Trophoblast cell (in vitro differentiated cells and primary cell): Measurements from ENCODE around the gene DIAPH1.

Experiments used
- DNase-seq, 2 donors: peaks; one replicate each; pipeline ENCODE4 v3.0.0-alpha.2; 2016
- H2AFZ ChIP-seq: 2 replicates; pipeline ENCODE4 v1.6.1; 2013; ENCODE audit warnings: low read length, moderate library complexity, mild to moderate bottlenecking; ENCODE audit not compliant: insufficient read depth, poor library complexity
- H2AK5ac ChIP-seq: 2 replicates; pipeline ENCODE4 v1.6.1; 2013; ENCODE audit warnings: mild to moderate bottlenecking, low read length
- H2BK120ac ChIP-seq: 2 replicates; pipeline ENCODE4 v1.6.1; 2013; ENCODE audit warnings: low read length, mild to moderate bottlenecking, moderate library complexity; ENCODE audit not compliant: insufficient read depth, poor library complexity
- H2BK12ac ChIP-seq: 2 replicates; pipeline ENCODE4 v1.6.1; 2013; ENCODE audit warnings: mild to moderate bottlenecking, low read length, moderate library complexity
- H2BK5ac ChIP-seq: 2 replicates; pipeline ENCODE4 v1.6.1; 2013; ENCODE audit warnings: low read length, low read depth, moderate library complexity, mild to moderate bottlenecking; ENCODE audit not compliant: poor library complexity
- H3K14ac ChIP-seq: 2 replicates; pipeline ENCODE4 v1.6.1; 2013; ENCODE audit warnings: mild to moderate bottlenecking, low read length
- H3K18ac ChIP-seq: 2 replicates; pipeline ENCODE4 v1.6.1; 2013; ENCODE audit warnings: mild to moderate bottlenecking, low read length
- H3K23ac ChIP-seq: 2 replicates; pipeline ENCODE4 v1.6.1; 2013; ENCODE audit warnings: low read length
- H3K27ac ChIP-seq: 2 replicates; pipeline ENCODE4 v1.5.1; 2013; ENCODE audit warnings: low read depth, mild to moderate bottlenecking, inconsistent platforms, low read length, moderate library complexity
- H3K27me3 ChIP-seq: 2 replicates; pipeline ENCODE4 v1.6.1; 2013; ENCODE audit warnings: inconsistent platforms, mild to moderate bottlenecking, low read length, moderate library complexity; ENCODE audit not compliant: insufficient read depth
- H3K36me3 ChIP-seq, 2 experiments: 1 replicate in 1 of 2; 2 replicates in 1 of 2; pipeline ENCODE4 v1.6.1; 2013; ENCODE audit warnings: low read length in 2 of 2, mild to moderate bottlenecking in 2 of 2, moderate library complexity in 1 of 2; ENCODE audit not compliant: insufficient read depth in 2 of 2, control insufficient read depth in 1 of 2
- H3K4ac ChIP-seq: 2 replicates; pipeline ENCODE4 v1.6.1; 2013; ENCODE audit warnings: low read depth, mild to moderate bottlenecking, low read length, moderate library complexity
- H3K4me1 ChIP-seq, 2 experiments: 1 replicate in 1 of 2; 2 replicates in 1 of 2; pipeline ENCODE4 v1.6.1; 2013; ENCODE audit warnings: low read length in 2 of 2, mild to moderate bottlenecking in 2 of 2, moderate library complexity in 1 of 2; ENCODE audit not compliant: insufficient read depth in 2 of 2, control insufficient read depth in 1 of 2
- H3K4me2 ChIP-seq: 2 replicates; pipeline ENCODE4 v1.6.1; 2013; ENCODE audit warnings: inconsistent platforms, mild to moderate bottlenecking, low read length, moderate library complexity
- H3K4me3 ChIP-seq: 2 replicates; pipeline ENCODE4 v1.5.1; 2013; ENCODE audit warnings: mild to moderate bottlenecking, low read depth, low read length, inconsistent platforms
- H3K79me1 ChIP-seq: one replicate; pipeline ENCODE4 v1.6.1; 2013; ENCODE audit warnings: low read length
- H3K79me2 ChIP-seq: 2 replicates; pipeline ENCODE4 v1.6.1; 2013; ENCODE audit warnings: low read length, mild to moderate bottlenecking; ENCODE audit not compliant: control insufficient read depth, insufficient read depth, poor library complexity
- H3K9ac ChIP-seq: 2 replicates; pipeline ENCODE4 v1.6.1; 2013; ENCODE audit warnings: mild to moderate bottlenecking, low read length
- H3K9me3 ChIP-seq: 2 replicates; pipeline ENCODE4 v1.6.1; 2013; ENCODE audit warnings: low read depth, mild to moderate bottlenecking, control low read depth, inconsistent platforms, low read length; ENCODE audit not compliant: insufficient read depth
- H4K12ac ChIP-seq: 2 replicates; pipeline ENCODE4 v1.6.1; 2013; ENCODE audit warnings: low read depth, mild to moderate bottlenecking, low read length, moderate library complexity
- H4K8ac ChIP-seq: 2 replicates; pipeline ENCODE4 v1.6.1; 2013; ENCODE audit warnings: low read depth, mild to moderate bottlenecking, low read length, moderate library complexity
- H4K91ac ChIP-seq: one replicate; pipeline ENCODE4 v1.6.1; 2013; ENCODE audit warnings: low read depth, mild to moderate bottlenecking, low read length, moderate library complexity
- WGBS: extraction: QIAGEN DNeasy Blood & Tissue Kit; methylation state at CpG from one replicate; pipeline ENCODE4 v1.1.7; 2013; ENCODE audit warnings: missing lambda C conversion rate; ENCODE audit not compliant: insufficient read length, insufficient coverage; ENCODE audit errors: extremely low coverage; 5-methylcytosine and 5-hydroxymethylcytosine counted together

The DIAPH1 gene

DNA sequence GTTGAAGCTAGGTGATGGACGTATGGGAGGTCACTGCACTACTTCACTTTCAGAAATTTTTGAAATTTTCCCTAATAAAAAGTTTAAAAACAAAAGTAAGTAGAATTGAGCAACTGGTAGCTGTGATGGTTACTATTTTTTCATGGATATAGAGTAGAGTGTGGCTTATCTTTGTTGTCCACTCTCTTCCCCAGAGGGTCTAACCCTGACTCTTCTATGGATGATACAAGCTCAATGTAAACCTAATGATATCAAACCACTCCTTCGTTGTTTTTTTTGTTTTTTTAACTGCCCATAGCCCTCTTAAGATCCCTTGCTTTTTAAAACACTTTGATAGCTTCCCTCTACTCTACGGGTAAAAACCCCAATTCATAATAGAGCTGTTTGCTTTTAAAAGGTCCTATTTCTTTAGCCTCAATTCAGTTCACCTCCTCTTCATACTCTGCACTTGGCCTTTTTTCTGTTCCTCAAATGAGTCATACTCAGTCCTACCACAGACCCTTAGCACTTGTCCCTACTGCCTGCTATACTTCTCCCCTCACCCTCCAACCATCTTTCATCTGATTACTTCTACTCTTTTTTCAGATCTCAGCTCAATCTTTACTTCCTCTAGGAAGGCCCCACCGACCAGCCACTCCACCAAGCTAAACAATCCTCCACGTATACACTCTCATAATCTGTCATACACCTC lies 15.2 kb upstream of the DIAPH1 start:
- H3K14ac ChIP-seq = no peak overlapping the region
- no peaks in the 10 kb centered on the region for H3K9me3 ChIP-seq
- H3K27me3 ChIP-seq = no peaks in the 10 kb centered on the region
- H2BK5ac ChIP-seq = no peak overlapping the region
- H2AFZ ChIP-seq = no peak overlapping the region
- no peak overlapping the region for H3K4me3 ChIP-seq
- no peak overlapping the region for H3K4me2 ChIP-seq
- no peak overlapping the region for H3K27ac ChIP-seq
- peaks cover 6 to 15% of the 10 kb centered on the region in 2 experiments for H3K4me1 ChIP-seq
- H4K91ac ChIP-seq = no peak overlapping the region
- no peak overlapping the region for H3K23ac ChIP-seq
- no peak overlapping the region for H2BK12ac ChIP-seq
- no peak overlapping the region for H4K12ac ChIP-seq
- H3K4ac ChIP-seq = no peak overlapping the region
- H3K79me1 ChIP-seq = peaks cover 7% of the 10 kb centered on the region
- H2AK5ac ChIP-seq = no peak overlapping the region
- H3K18ac ChIP-seq = no peak overlapping the region
- H3K36me3 ChIP-seq = peaks cover 13 to 16% of the 10 kb centered on the region in 2 experiments
- H3K9ac ChIP-seq = no peak overlapping the region
- H2BK120ac ChIP-seq = no peak overlapping the region
- H4K8ac ChIP-seq = no peak overlapping the region
- WGBS = no CpG with 5 or more reads among the region's 5 CpGs
- peaks cover 6% of the 10 kb centered on the region for H3K79me2 ChIP-seq
- DNase-seq = no peak

DNA sequence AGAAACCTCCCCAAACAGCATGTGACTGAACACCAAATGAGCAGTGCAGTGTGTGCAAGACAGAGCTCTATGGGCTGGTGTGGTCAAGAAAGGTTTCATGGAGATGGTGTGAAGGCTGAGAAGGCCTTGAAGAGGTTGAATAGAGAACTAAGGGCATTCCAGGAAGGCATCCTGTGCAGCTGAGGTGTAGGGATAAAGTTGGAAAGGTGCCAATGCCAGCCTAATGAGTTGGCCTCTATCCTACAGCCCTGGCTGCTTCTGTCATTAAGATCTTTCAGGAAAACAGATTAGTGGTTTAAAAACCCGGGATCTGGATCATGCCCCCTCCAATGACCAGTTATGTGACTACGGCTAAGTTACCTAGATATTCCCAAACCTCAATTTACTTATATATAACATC lies 13.8 kb upstream of the DIAPH1 start:
- peaks cover 7% of the 10 kb centered on the region for H3K79me1 ChIP-seq
- H3K4ac ChIP-seq = no peak overlapping the region
- no peak overlapping the region for H2AFZ ChIP-seq
- H3K27ac ChIP-seq = no peak overlapping the region
- H2BK5ac ChIP-seq = no peak overlapping the region
- H3K4me3 ChIP-seq = no peak overlapping the region
- no peak overlapping the region for H3K23ac ChIP-seq
- H3K9me3 ChIP-seq = no peaks in the 10 kb centered on the region
- no peak overlapping the region for H3K18ac ChIP-seq
- H4K8ac ChIP-seq = no peak overlapping the region
- H4K91ac ChIP-seq = no peak overlapping the region
- no peaks in the 10 kb centered on the region for H3K27me3 ChIP-seq
- peaks cover 21 to 29% of the 10 kb centered on the region in 2 experiments for H3K36me3 ChIP-seq
- no CpG with 5 or more reads among the region's 2 CpGs for WGBS
- H3K9ac ChIP-seq = no peak overlapping the region
- no peak overlapping the region for H3K4me2 ChIP-seq
- H3K14ac ChIP-seq = no peak overlapping the region
- no peak overlapping the region for H2BK12ac ChIP-seq
- DNase-seq = no peak
- H4K12ac ChIP-seq = no peak overlapping the region
- peaks cover 6% of the 10 kb centered on the region for H3K79me2 ChIP-seq
- peaks cover 2 to 8% of the 10 kb centered on the region in 2 experiments for H3K4me1 ChIP-seq
- H2BK120ac ChIP-seq = no peak overlapping the region
- H2AK5ac ChIP-seq = no peak overlapping the region

DNA sequence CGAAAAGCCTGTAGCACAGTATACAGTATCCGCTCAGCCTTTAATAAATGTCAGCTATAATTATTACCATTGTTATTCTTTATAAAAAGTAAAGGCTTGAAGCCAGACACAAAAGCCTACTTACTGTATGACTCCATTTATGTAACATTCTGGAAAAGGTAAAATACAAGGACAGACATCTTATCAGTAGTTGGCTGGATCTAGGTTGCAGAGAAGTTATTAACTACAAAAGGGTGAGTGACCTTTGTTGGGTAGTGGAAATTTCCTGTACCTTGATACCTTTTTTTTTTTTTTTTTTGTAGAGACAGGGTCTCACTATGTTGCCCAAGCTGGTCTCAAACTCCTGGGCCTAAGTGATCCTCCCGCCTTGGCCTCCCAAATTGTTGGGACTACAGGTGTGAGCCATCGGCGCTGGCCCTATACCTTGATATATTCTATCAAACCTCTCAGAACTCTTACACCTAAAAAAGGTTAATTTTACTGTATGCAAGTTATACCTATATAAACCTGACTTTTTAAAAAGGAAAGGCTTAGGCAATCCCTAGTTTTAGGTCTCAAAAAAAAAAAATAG lies 11.9 kb upstream of the DIAPH1 start:
- Histone ChIP-seq H2BK120ac (no peak overlapping the region), H2BK5ac (no peak overlapping the region), H4K91ac (no peak overlapping the region), H3K4me3 (no peak overlapping the region), H4K8ac (no peak overlapping the region), H3K36me3 (peaks cover 31 to 39% of the 10 kb centered on the region in 2 experiments), H3K9ac (no peak overlapping the region), H3K4me1 (no peaks in the 10 kb centered on the region), H3K79me2 (no peaks in the 10 kb centered on the region), H3K79me1 (no peaks in the 10 kb centered on the region), H3K27ac (no peak overlapping the region), H3K23ac (no peak overlapping the region), H2BK12ac (no peak overlapping the region), H3K9me3 (no peaks in the 10 kb centered on the region), H4K12ac (no peak overlapping the region), H3K4me2 (no peak overlapping the region), H3K14ac (no peak overlapping the region), H2AFZ (no peak overlapping the region), H3K4ac (no peak overlapping the region), H3K18ac (no peak overlapping the region), H2AK5ac (no peak overlapping the region), H3K27me3 (no peaks in the 10 kb centered on the region)
- no CpG with 5 or more reads among the region's 5 CpGs for WGBS
- DNase-seq = no peak

DNA sequence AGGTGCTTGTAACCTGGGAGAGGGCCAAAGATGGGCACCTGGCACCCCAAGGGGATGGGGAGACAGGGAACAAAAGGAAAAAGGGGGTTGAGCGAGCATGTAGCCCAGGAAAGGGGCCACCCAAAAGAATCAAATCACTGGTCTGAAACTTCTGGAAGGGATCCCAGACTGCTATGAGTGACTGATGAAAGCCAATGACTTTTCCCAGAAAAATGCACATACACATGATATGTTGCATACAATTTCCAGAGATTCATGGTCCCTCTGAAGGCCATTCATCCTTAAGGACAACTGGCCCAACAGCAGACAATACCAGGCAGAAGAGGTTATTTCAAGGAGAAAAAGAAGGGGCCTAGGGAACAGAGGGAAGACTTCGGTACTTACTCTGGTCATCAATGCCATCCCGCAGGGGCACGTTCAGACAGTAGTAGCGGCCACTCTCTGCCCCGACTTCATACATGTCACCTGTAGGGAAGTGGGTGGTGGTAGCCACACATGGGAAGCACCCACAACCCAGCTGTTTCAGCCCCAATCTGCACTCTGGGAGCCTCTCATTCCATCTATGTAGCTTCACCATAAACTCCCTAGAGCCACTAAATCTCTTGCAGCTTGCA lies 9.5 kb upstream of the DIAPH1 start:
- Histone ChIP-seq H3K9me3 (no peaks in the 10 kb centered on the region), H3K79me2 (no peaks in the 10 kb centered on the region), H3K4me1 (no peaks in the 10 kb centered on the region), H4K8ac (no peak overlapping the region), H3K18ac (no peak overlapping the region), H3K27ac (no peak overlapping the region), H3K4me2 (no peak overlapping the region), H3K4ac (no peak overlapping the region), H2BK5ac (no peak overlapping the region), H3K79me1 (no peaks in the 10 kb centered on the region), H2AFZ (no peak overlapping the region), H4K91ac (no peak overlapping the region), H3K9ac (no peak overlapping the region), H4K12ac (no peak overlapping the region), H3K36me3 (peaks cover 36 to 48% of the 10 kb centered on the region in 2 experiments), H3K4me3 (no peak overlapping the region), H2BK12ac (no peak overlapping the region), H2AK5ac (no peak overlapping the region), H3K23ac (no peak overlapping the region), H2BK120ac (no peak overlapping the region), H3K27me3 (no peaks in the 10 kb centered on the region), H3K14ac (no peak overlapping the region)
- no CpG with 5 or more reads among the region's 6 CpGs for WGBS
- DNase-seq = no peak
